ENCODE measurements around the gene SPAG6. TPM values are rescaled to one million over a fixed set of nuclear protein-coding genes. Genes with fewer than 3 reads are reported as not detected.

SPAG6 gene
- total RNA-seq, 1 donor from 2014 or later, result not detected

DNA sequence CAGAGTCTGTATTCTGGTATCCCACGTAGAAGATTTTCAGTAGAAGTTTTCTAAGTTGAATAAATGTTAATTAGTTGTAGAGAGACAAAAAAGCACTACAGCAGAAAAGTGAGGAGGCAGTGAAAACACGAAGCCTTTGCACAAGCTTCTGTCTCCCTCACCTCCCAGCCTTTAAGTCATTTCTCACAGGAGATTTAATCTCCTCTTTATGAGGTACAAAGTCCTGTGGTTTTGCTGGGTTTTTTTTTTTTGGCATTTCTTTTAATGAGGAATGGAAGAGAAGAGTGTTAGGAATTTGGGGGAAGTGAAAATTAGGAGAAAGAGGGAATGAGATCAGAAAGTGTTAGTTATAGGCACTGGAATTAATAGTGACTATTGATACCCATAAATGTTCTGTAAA lies 21.5 kb downstream of the SPAG6 start:
- DNase-seq (ENCODE audit: low read depth), result no peak
- TF ChIP-seq, protein P1, sequence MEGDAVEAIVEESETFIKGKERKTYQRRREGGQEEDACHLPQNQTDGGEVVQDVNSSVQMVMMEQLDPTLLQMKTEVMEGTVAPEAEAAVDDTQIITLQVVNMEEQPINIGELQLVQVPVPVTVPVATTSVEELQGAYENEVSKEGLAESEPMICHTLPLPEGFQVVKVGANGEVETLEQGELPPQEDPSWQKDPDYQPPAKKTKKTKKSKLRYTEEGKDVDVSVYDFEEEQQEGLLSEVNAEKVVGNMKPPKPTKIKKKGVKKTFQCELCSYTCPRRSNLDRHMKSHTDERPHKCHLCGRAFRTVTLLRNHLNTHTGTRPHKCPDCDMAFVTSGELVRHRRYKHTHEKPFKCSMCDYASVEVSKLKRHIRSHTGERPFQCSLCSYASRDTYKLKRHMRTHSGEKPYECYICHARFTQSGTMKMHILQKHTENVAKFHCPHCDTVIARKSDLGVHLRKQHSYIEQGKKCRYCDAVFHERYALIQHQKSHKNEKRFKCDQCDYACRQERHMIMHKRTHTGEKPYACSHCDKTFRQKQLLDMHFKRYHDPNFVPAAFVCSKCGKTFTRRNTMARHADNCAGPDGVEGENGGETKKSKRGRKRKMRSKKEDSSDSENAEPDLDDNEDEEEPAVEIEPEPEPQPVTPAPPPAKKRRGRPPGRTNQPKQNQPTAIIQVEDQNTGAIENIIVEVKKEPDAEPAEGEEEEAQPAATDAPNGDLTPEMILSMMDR (conservative IDR thresholded peaks at IDR 0.05; ENCODE audit: low read depth, low read length), result no peak
- no peak overlapping the region for H3K4me3 ChIP-seq (ENCODE audit: low read depth, low read length)

GRCh38 chr10:22367471-22367870 lies 22.2 kb downstream of the SPAG6 start:
- TF ChIP-seq, protein P1 (conservative IDR thresholded peaks at IDR 0.05; ENCODE audit: low read depth, low read length), result no peak
- no peak overlapping the region for H3K4me3 ChIP-seq (ENCODE audit: low read depth, low read length)
- no peak for DNase-seq (ENCODE audit: low read depth)

DNA sequence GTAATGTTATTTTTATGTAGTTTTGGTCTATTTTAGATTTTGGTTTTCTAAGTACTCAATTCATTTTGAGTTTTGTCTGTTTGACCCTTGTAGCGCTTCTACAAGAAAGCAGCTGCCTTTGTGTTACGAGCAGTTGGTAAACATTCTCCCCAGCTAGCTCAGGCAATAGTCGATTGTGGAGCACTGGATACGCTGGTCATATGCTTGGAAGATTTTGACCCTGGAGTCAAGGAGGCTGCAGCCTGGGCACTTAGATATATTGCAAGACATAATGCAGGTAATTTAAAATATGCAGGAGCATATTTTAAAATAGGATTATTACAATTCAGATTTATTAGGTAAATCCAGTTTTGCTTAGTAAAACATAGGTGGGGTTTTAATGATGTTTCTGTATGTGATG lies 23.1 kb downstream of the SPAG6 start:
- TF ChIP-seq, protein P1 (conservative IDR thresholded peaks at IDR 0.05; ENCODE audit: low read depth, low read length), result no peak
- DNase-seq (ENCODE audit: low read depth), result no peak
- H3K4me3 ChIP-seq (ENCODE audit: low read depth, low read length), result no peak overlapping the region

GRCh38 chr10:22368981-22369380 lies 23.7 kb downstream of the SPAG6 start:
- no peak for DNase-seq (ENCODE audit: low read depth)
- TF ChIP-seq, protein P1 (conservative IDR thresholded peaks at IDR 0.05; ENCODE audit: low read depth, low read length), result no peak
- no peak overlapping the region for H3K4me3 ChIP-seq (ENCODE audit: low read depth, low read length)

GRCh38 chr10:22369434-22370072 lies 24.3 kb downstream of the SPAG6 start:
- no peak overlapping the region for H3K4me3 ChIP-seq (ENCODE audit: low read depth, low read length)
- TF ChIP-seq, protein P1 (conservative IDR thresholded peaks at IDR 0.05; ENCODE audit: low read depth, low read length), result no peak
- peak; percentile 3 for DNase-seq (ENCODE audit: low read depth)

GRCh38 chr10:22370320-22370719 lies 25.0 kb downstream of the SPAG6 start:
- no peak for DNase-seq (ENCODE audit: low read depth)
- TF ChIP-seq, protein P1 (conservative IDR thresholded peaks at IDR 0.05; ENCODE audit: low read depth, low read length), result no peak
- no peak overlapping the region for H3K4me3 ChIP-seq (ENCODE audit: low read depth, low read length)

DNA sequence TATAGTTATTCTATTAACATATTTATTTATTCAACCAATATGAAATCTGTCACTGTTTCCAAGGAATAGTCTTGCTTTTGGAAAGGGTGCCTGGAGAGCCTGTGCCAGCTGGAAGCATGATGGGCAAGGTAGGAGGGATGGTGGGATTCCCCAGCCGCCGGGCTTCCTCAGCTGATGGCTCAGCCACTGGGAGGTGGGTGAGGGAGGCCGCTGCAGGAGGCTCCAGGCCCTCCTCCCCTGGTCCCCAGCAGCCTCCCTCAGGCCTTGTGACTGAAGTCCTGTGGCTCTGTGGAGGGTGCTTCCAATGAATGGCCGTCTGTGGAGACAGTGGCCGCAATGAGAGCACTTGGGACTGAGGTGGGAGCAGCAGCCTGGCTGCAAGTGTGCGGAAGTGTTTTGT lies 27.0 kb downstream of the SPAG6 start:
- TF ChIP-seq, protein P1 (conservative IDR thresholded peaks at IDR 0.05; ENCODE audit: low read depth, low read length), result no peak
- DNase-seq (ENCODE audit: low read depth), result no peak
- H3K4me3 ChIP-seq (ENCODE audit: low read depth, low read length), result no peak overlapping the region
